NCI-H1092 treated with DMSO at 0.1 percent for 48 hours (cell line): ENCODE data around the gene TMEM208.

ENCODE experiments used
- DNase-seq: peaks from one replicate; lab custom pipeline; 2025; lab: John Stamatoyannopoulos, UW

TMEM208 gene

GRCh38 chr16:67252609-67253497, 25.9 kb downstream of the TMEM208 start:
- no peak for DNase-seq

- DNase-seq, result no peak
These were observed 28.0 kb downstream of the TMEM208 start for GRCh38 chr16:67254801-67255552.

GRCh38 chr16:67255553-67256221, 28.8 kb downstream of the TMEM208 start:
- DNase-seq, result no peak

GRCh38 chr16:67256701-67257230, 29.8 kb downstream of the TMEM208 start:
- DNase-seq, result no peak

- no peak for DNase-seq
These were observed 30.7 kb downstream of the TMEM208 start for GRCh38 chr16:67257486-67258160.

- DNase-seq, result no peak
These were observed 31.4 kb downstream of the TMEM208 start for GRCh38 chr16:67258161-67258835.

- DNase-seq, result no peak
These were observed 32.8 kb downstream of the TMEM208 start for GRCh38 chr16:67259705-67260104.

GRCh38 chr16:67260426-67261063, 33.6 kb downstream of the TMEM208 start:
- peak; percentile 27 for DNase-seq

- no peak for DNase-seq
These were observed 36.3 kb downstream of the TMEM208 start for GRCh38 chr16:67263201-67263600.

- DNase-seq, result no peak
These were observed 37.3 kb downstream of the TMEM208 start for GRCh38 chr16:67264277-67264676.

- DNase-seq, result no peak
These were observed 37.9 kb downstream of the TMEM208 start for GRCh38 chr16:67264866-67265265.

- no peak for DNase-seq
These were observed 38.9 kb downstream of the TMEM208 start for GRCh38 chr16:67265834-67266233.

- DNase-seq, result no peak
These were observed 41.2 kb downstream of the TMEM208 start for GRCh38 chr16:67268136-67268579.

GRCh38 chr16:67269766-67270165, 42.8 kb downstream of the TMEM208 start:
- no peak for DNase-seq

- no peak for DNase-seq
These were observed 44.0 kb downstream of the TMEM208 start for GRCh38 chr16:67270931-67271338.

GRCh38 chr16:67271446-67271845, 44.5 kb downstream of the TMEM208 start:
- no peak for DNase-seq

- DNase-seq, result no peak
These were observed 48.4 kb downstream of the TMEM208 start for GRCh38 chr16:67275321-67275720.

GRCh38 chr16:67277294-67277998, 50.5 kb downstream of the TMEM208 start:
- DNase-seq, result no peak

GRCh38 chr16:67277999-67278772, 51.3 kb downstream of the TMEM208 start:
- DNase-seq, result no peak
